GM18502 (cell line): ENCODE data around the gene DIAPH2.
"Not testable (repeated sequence)": the region's sequence is repeated elsewhere in the genome, so short reads cannot be mapped to it uniquely, and the experiment has no call there.

Experiments used
- ATAC-seq: cut with Tn5 transposase; IDR thresholded peaks from one replicate; pipeline ENCODE4 v1.9.1; 2021; ENCODE audit warnings: mild to moderate bottlenecking; ENCODE audit not compliant: unreplicated experiment, poor library complexity

DIAPH2 gene

GRCh38 chrX:96714393-96714792, 29.8 kb downstream of the DIAPH2 start:
- ATAC-seq, result not testable (repeated sequence)

- no peak for ATAC-seq
Measured at GRCh38 chrX:96715481-96715880, 30.8 kb downstream of the DIAPH2 start.

GRCh38 chrX:96719161-96719875, 34.7 kb downstream of the DIAPH2 start:
- ATAC-seq, result no peak

- ATAC-seq, result peak; percentile 99
Measured at GRCh38 chrX:96721354-96721753, 36.7 kb downstream of the DIAPH2 start.

- no peak for ATAC-seq
Measured at GRCh38 chrX:96722781-96723180, 38.1 kb downstream of the DIAPH2 start.

- no peak for ATAC-seq
Measured at GRCh38 chrX:96729053-96729452, 44.4 kb downstream of the DIAPH2 start.

GRCh38 chrX:96729868-96730643, 45.4 kb downstream of the DIAPH2 start:
- no peak for ATAC-seq

GRCh38 chrX:96731000-96731399, 46.4 kb downstream of the DIAPH2 start:
- ATAC-seq, result not testable (repeated sequence)

- no peak for ATAC-seq
Measured at GRCh38 chrX:96743367-96744073, 58.9 kb downstream of the DIAPH2 start.

GRCh38 chrX:96752781-96753180, 68.1 kb downstream of the DIAPH2 start:
- no peak for ATAC-seq

- no peak for ATAC-seq
Measured at GRCh38 chrX:96753230-96753629, 68.6 kb downstream of the DIAPH2 start.

GRCh38 chrX:96756491-96756890, 71.8 kb downstream of the DIAPH2 start:
- no peak for ATAC-seq

GRCh38 chrX:96761566-96761965, 76.9 kb downstream of the DIAPH2 start:
- no peak for ATAC-seq

- no peak for ATAC-seq
Measured at GRCh38 chrX:96763608-96764007, 79.0 kb downstream of the DIAPH2 start.

GRCh38 chrX:96764864-96765263, 80.2 kb downstream of the DIAPH2 start:
- peak; percentile 72 for ATAC-seq

- no peak for ATAC-seq
Measured at GRCh38 chrX:96770315-96770714, 85.7 kb downstream of the DIAPH2 start.

GRCh38 chrX:96771486-96771885, 86.8 kb downstream of the DIAPH2 start:
- no peak for ATAC-seq

- ATAC-seq, result no peak
Measured at GRCh38 chrX:96774116-96774515, 89.5 kb downstream of the DIAPH2 start.

- no peak for ATAC-seq
Measured at GRCh38 chrX:96776966-96777365, 92.3 kb downstream of the DIAPH2 start.

- no peak for ATAC-seq
Measured at GRCh38 chrX:96791559-96791958, 106.9 kb downstream of the DIAPH2 start.

- ATAC-seq, result no peak
Measured at GRCh38 chrX:96792047-96792446, 107.4 kb downstream of the DIAPH2 start.
